Measurements from ENCODE around the gene MRPL30.
A peak's percentile ranks its signal among the peaks of the same experiment; 100 is the strongest.
"Not testable (repeated sequence)": the region's sequence is repeated elsewhere in the genome, so short reads cannot be mapped to it uniquely, and the experiment has no call there.

MRPL30 gene

DNA sequence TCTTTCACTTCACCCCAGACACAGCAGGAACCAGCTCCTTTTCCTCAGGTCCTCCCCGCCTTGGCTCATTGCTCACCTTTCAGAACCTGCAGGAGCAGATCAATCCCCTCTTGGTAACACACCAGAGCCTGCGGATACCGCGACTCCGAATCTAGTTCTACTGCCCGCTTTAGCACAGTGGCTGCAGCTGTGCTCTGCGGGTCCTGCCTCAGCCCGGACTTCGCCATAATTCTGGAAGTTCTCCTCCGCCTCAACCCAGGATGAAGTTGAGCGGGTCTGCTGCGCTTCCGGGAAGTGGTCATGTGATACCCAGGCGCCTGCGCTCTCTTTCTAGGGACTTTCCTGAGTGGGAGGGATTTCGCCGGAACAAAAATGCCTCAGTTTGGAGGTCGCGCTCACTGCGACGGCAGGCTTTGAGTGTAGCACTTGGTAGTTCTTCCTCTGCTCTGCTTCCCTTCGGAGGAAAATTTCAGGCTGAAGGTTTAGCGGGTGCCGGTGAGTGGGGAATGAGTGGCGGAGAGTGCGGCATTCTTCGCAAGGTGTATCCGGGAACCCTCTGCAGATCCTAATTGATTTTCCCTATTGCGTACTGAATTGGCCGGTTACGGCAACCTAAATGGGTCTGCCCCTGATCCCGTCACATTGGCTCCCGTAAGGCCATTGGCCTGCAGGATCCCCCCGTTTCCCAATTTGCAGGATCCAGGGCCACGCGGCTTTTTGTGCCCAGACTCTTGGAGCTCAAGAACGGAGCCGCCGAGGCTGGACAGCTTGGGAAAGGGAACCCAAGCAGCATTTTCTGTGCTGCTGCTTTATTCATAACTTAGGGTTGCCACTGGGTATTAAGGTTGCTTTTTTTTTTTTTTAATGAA, at the start of gene MRPL30, which contains the start of gene MITD1:
Gene MRPL30, plus strand, starts transcription at position 430 of the 869 bp plus-strand sequence. CDS start 5,020 bp downstream, outside the sequence.
Gene MITD1, minus strand, starts transcription at position 304 of the 869 bp plus-strand sequence. Its CDS starts 77 bp downstream, at position 227.
- peak; percentile 78 to 79 for DNase-seq (ENCODE audit: low read depth in 2 of 2)

DNA sequence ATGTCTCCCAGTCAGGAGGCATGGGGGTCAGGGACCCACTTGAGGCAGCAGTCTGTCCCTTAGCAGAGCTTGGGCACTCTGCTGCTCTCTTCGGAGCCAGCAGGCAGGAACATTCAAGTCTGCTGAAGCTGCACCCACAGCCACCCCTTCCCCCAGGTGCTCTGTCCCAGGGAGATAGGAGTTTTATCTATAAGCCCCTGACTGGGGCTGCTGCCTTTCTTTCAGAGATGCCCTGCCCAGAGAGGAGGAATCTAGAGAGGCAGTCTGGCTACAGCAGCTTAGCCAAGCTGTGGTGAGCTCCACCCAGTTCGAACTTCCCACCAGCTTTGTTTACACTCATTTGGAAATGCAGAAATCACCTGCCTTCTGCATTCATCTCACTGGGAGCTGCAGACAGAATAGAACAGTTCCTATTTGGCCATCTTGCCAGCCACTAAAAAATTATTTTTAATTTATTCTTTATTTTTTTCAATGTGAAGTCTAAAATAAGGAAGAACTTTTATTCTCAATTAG, 45.9 kb upstream of the MRPL30 start:
- not testable (repeated sequence) for DNase-seq (ENCODE audit: low read depth in 2 of 2)

DNA sequence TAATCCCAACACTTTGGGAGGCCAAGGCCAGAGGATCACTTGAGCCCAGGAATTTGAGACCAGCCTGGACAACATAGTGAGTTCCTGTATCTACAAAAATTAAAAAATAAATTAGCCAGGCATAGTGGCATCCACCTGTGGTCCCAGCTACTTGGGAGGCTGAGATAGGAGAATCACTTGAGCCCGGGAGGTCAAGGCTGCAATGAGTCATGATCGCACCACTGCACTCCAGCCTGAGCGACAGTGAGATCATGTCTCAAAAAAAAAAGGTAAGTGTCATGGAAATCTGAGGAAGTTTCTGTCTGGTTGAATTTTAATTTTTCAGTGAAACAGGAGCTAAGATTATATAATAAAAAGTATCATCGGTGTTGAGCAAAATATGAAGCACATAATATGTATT, 42.0 kb upstream of the MRPL30 start:
- no peak for DNase-seq (ENCODE audit: low read depth in 2 of 2)

DNA sequence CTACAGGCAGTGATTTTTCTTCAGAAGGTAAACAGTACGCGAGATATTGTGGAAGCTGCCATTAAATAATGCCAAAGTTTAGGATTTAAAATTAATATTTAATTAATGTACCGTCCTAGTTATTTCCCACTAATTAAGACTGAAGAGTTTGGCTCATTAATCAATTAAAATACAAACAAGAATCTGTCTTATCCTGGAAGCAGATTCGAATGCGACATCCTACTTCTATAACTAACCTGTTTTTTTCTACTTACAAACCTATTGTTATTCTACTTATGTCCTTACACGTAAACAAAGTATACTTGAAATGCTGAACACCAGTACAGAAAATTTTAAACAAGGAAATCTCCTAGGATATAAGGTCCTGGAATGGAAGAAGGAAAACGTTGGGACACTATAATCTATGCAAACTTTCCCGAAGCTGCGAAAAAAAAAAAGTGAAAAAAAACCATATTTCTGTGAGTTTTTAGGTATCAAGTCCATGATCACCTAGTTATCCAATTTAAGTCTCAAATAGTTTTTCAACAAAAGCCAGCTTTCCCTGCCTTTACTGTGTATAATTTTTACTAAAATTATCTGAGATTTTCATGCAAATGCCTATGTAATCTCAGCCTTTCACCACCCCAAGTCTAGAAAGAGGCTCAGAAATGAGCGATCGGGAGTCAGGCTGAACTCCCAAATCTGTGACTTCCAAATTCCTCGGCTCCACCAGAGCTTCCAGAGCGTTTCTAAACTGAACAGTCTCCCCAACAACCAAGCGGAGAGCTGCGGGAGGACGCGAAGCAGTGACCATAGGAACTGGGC, 40.7 kb upstream of the MRPL30 start:
- DNase-seq (ENCODE audit: low read depth in 2 of 2): no peak

DNA sequence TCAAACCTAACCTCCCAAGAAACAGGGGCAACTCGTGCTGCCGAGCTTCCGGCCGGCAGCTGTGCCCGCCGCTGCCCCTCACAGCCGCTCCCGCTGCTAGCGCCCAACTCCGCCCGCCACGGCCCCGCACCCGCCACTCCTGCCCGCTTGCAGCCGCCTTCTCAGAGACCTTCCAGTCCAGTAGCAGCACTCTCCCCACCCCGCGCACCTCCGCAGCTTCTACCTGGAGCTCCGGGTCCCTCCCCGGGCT, 40.2 kb upstream of the MRPL30 start:
- no peak for DNase-seq (ENCODE audit: low read depth in 2 of 2)

DNA sequence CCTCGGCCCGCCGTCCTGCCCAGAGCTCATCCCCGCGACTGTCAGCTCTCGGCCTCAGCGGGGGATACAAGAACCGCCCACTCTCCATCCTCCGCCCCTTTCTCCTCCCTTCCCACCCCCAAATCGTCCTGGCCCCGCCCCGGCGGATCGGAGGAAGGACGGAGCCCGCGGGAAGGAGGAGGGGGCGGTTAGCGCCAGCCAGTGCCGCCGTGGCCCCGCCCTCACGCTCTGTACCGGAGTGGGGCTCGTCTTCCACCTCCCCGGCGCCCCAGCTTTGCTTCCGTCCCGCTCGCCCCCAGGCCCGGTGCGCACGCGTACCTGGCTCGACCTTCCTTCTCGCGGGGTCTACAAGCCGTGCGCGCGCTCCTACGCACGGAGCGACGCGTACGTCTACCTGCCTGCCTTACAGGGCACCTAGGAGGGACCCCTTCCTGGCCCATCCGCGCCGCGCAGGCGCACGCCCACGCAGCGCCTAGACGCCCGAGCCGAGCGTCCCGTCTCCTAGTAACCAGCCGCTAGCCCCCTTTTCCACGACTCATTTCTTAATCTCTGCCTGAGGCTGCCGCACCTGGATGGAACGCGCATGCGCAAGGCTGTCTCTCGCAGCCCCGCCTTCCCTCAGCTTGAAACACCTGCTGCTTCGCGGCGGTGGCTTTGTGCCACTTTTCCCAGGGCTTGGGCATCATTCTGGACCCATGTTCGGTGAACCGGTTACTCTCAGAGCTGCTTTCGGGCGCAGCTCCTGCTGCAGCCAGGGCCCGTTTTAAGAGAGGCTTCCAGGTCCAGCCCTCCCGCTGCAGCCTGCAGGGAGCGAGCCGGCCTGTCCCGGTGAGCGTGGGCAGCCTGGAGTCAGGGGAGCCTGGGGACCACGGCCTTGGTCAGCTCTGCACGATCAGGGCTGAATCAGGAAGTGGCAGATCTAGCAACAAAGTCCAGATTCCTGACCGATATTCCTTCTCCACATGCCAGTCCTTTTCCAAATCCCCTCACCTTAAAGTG, 39.6 kb upstream of the MRPL30 start, which contains the start of gene C2orf15:
Gene C2orf15, plus strand, starts transcription at position 598 of the 999 bp plus-strand sequence. CDS start 8,852 bp downstream, outside the sequence.
- peak; percentile 92 to 96 for DNase-seq (ENCODE audit: low read depth in 2 of 2)

DNA sequence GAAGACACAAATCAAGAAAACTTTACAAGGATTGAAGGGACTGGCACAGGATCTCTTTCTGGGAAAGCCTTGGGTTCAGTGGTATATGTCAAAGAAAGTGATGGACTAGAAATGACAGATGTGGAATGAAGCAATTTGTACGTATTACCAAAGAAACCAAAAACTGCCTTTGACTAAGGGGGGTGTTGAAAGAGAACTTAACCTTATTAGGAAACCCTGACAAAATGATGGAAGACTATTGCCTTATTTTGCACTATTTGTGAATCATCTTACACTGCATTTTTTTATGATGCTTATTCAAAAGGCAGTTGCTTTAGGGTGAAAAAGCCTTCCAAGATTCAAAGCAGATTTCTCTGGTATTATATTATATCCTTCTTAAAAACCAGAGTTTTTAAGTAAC, 30.3 kb upstream of the MRPL30 start:
- DNase-seq (ENCODE audit: low read depth in 2 of 2): no peak

DNA sequence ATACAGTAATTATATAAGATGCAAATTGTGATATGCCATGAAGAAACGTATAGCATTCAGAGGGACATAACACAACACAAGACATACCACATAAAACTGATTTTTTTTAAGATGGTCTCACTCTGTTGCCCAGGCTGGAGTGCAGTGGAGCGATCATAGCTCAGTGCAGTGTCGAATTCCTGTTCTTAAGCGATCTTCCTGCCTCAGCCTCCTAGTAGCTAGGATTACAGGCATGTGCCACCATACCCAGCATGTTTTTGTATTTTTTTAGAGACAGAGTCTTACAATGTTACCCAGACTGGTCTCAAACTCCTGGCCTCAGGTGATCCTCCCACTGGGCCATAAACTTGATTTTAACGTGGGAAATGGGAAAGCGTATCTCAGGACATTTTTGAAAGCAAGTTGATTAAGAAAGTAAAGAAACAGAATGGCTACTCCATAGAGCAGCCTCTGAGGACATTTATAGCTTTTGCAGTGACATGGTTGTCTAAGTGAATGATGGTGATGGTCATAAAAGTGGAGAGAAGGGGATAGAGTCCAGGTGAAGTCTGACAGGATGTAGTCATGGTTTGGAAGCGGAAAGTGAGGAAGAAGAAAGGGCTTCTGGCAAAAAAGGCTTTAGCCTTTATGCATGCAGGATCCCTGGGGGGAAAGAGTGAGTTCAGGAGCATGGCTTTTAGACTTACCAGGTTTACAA, 28.6 kb upstream of the MRPL30 start:
- no peak for DNase-seq (ENCODE audit: low read depth in 2 of 2)

DNA sequence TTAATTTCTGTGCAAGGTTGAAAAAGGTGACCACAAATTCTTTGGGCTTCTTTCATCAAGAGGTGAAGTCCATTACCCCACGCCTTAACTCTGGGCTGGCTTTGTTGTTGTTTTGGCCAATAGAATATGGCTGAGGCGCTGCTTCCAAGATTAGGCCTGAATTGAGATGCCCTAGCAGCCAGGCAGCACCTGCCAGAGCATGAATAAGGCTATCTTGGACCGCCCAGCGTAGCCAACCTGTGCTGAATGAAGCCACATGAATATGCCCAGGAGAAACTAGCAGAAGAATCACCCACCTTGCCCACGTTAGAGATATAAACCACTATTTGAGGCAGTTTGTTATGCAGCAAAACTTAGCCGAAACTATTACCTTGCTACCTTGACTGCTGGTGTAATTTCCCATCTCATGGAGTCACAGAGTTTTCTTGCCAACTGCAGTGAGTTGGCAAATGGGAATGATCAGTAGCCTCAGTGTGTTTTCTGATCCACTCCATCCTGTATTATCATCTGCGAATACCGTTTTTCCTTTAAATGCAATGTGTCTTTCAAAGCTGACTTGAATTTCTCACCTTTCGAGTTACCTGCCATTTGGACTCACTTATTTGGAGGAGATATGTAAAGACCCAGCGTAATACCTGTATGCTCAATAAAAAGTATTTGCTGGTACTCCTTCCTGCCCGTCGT, 26.9 kb upstream of the MRPL30 start:
- no peak for DNase-seq (ENCODE audit: low read depth in 2 of 2)

DNA sequence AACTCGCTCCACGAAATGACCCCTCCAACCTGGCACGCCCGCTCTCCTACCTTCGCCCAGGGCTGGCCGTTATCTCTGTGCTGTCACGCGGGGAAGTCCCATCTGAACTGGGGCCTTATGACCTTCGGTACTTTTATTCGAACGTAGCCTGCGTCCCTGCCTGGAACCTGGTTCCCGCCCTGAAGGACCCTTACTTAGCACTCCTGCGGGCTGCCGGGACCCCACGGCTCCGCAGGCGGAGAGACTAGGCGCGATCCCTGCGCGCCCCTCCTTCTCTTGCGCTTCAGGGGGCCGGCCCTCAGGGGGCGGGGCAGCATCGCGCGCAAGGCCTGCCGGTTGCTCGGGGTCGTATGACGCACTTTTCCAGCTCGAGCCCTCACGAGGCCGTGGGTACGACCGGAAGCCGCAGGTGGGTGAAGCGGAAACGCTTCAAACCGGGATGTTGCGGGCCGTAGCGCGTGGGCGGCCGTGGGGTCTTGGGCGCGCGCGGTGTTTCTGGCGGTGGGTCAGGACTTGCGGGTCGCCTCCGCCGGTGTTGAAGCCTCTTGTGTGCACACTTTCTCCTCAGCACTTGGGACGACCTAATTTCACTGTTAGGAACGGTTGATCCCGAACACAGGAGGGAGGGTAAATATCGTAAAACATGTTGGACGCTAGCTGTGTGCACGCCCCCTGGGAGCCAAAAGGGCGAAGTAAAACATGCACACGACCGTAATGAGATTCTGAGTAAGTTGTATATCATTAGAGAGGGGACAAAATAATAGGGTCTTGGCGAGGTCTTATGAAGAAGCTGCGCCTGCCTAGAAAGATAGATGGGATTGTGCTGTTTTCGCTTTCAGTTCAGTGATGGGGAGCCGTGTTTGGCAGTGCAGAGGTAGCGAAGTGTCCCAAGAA, 26.1 kb upstream of the MRPL30 start, which contains the start of the genes LIPT1 and TSGA10:
Gene LIPT1, plus strand, starts transcription at position 325 of the 894 bp plus-strand sequence. CDS start 6,991 bp downstream, outside the sequence.
Gene TSGA10, minus strand, starts transcription at position 300 of the 894 bp plus-strand sequence. CDS start 45,503 bp downstream, outside the sequence.
- DNase-seq (ENCODE audit: low read depth in 2 of 2): peak; percentile 85

DNA sequence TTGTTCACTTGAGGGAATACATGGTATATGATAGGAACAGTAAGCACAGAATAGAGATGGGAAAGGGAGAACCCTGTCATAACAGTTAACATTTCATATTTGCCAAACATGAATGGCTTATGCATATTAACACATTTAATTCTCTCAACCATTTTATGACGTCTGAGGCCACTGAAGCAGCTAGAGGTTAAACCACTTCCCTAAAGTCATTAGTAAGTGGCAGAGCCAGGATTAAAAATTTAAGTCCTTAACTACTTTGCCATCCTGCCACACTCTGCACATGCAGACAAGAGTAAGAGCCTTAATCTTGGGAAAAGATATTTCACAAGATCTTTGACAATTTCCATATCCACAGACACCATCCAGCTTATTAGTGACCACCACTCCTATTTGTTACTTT, 24.1 kb upstream of the MRPL30 start:
- no peak for DNase-seq (ENCODE audit: low read depth in 2 of 2)

DNA sequence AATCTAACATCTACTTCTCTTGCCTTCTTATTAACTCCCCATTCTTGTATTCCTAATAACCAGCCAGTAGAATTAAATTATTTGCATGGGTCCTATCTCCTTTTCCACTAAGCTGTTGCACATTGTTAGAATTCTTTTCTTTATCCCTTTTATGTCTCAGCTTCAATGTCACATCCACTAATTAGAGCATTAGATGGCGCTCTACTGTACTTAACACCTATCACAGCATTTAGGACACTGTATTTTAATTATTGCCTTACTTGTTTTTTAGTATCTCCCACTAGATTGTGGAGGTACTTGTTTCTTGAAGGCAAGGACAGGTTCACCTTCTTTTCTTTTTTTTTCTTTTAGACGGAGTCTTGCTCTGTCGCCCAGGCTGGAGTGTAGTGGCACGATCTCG, 22.4 kb upstream of the MRPL30 start:
- no peak for DNase-seq (ENCODE audit: low read depth in 2 of 2)

DNA sequence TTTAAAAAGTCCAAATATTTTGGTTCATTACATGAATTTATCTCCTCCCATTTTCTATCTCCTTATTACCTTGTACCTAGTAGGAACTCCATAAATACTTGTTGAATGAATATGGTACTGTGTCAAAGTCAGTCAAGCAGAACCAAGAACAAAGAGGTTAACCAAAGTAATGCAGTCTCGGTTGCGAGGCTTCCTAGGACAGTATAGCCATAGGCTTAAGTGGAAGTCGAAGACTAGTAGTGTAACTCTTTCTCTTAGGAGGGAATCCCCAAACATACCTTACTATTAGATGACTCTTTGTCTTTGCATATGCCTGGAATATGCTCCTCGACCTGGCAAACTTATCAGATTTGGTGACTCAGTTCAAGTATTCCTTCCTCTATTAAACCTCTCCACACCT, 21.4 kb upstream of the MRPL30 start:
- no peak for DNase-seq (ENCODE audit: low read depth in 2 of 2)

DNA sequence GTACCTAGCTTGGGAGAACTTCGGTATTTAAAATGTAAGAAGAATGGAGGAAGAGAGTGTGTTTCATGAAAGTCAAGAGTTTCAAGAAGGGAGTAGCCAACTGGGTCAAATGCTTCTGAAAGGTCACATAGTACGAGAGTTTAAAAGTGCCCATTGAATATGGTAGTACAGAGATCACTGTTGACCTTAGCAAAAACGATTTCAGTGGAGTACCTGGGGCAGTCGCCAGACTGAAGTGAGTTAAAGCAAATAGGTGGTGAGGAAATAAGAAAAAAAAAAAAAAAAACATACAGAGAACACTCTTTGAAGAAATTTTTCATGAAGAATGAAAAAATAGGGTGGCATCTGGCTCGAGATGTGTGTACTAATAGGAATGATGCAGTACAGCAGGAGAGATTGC, 14.8 kb upstream of the MRPL30 start:
- no peak for DNase-seq (ENCODE audit: low read depth in 2 of 2)

DNA sequence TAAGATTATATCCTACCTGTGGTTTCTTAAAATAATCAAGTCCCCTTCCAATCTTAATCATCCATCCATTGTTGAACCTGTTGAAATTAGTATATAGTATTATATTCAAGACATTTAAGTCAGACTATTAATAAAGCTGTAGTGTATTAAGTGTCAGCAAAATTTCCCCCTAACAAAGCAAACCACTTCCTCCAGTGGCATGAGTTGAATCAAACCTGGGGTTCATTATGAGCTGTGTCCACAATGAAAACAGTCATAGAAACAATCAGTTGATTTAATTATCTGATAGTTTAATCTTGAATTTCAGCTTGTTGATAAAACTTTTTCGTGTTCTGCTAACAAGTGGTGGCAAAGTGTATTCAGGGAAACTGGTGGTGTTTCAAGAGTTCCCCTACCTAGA, 11.4 kb upstream of the MRPL30 start:
- DNase-seq (ENCODE audit: low read depth in 2 of 2): no peak

DNA sequence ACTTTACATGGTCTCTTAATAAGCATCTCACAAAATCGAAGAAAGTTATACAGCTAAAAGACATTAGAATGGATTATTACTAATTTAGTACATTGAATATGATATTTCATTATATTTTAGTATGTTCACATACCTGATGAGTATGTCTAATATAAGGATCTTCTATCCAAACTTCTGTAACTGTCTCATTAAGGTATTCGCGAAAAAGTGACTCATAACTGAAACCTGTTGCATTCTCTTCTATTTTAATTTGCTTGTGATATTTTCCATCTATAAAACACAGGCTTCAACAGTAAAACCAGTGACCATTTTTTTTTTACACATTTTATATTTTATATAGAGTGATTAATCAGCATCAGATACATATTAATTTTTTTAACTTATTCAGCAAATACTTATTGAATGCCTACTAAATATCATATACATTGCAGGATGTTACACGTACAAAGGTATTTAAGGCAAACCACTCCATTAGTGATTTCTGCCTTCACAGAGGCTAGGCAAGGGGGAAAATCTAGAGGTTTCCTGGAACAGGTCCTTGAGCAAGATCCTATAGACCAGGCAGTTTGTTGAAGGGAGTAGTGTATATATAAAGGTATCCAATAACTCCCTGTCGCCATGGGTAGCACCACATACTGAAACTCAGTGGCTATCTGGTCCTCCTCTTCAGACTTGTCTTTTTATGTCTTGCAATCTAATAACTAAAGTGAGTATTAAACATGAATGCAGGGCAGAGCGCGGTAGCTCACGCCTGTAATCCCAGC, 9.4 kb upstream of the MRPL30 start:
- DNase-seq (ENCODE audit: low read depth in 2 of 2): no peak

DNA sequence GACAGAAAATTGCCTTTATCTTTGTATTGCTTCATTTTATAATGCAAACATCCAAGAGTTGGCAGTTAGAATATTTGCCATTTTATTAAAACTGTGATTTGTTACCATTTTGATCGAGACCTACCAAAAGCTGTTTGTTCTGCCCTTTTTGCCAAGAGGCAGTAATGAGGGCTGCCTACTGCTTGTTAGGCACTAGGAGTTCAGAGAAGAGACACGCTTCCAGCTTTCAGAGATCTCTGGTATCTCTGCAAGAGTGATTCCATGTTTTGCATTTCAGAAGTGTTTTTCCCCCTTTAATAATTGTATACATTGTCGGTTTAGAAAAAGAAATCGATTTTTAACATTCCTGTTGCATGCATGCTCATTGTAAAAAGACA, 628 bp downstream of the MRPL30 start:
- DNase-seq (ENCODE audit: low read depth in 2 of 2): no peak

DNA sequence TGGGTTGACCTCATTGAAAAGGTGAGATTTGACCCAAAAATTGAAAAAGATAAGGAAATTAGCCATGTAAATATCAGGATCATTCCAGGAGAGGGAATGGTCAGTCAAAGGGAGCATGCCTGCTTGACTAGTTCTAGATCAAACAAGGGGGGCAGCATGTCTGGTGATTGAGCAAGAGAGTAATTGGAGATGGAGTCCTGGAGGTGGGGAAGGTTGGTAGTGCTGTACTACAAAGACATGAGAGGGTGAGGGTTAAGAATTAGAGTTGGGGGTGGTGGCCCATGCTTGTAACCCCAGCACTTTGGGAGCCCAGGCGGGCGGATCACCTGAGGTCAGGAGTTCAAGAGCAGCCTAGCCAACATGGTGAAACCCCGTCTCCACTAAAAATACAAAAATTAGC, 2.0 kb downstream of the MRPL30 start:
- DNase-seq (ENCODE audit: low read depth in 2 of 2): no peak
